A673 (cell line): Measurements from ENCODE around the gene HPS3.

Experiments used
- CTCF ChIP-seq: fragments of 300-800, 200-600 bp; sonication (generic); conservative IDR thresholded peaks from 2 replicates; pipeline ENCODE4 v1.5.1; 2017; ENCODE audit warnings: low read depth, mild to moderate bottlenecking, antibody characterized with exemption, low read length, moderate library complexity, mixed read lengths
- EZH2 ChIP-seq: fragments of 200-600 bp; sonication (generic); IDR thresholded peaks from 2 replicates; pipeline ENCODE4 v1.6.1; 2017; ENCODE audit warnings: borderline replicate concordance, low read depth, mild to moderate bottlenecking, mixed read lengths, antibody characterized with exemption, low read length; ENCODE audit not compliant: poor library complexity, severe bottlenecking

GRCh38 chr3:149115114-149115513 lies 14.3 kb upstream of the HPS3 start:
- TF ChIP-seq CTCF (no peak), EZH2 (no peak)
